HEK293 (cell line): ENCODE results near the gene SCN4B.

Experiments
- CTCF ChIA-PET: fragments of 350-600 bp; formaldehyde crosslinking; extraction: SDS; loops from one replicate; lab custom pipeline; 2021; ENCODE audit warnings: antibody characterized with exemption; lab: Yijun Ruan, JAX
- POLR2A ChIA-PET: fragments of 300-600 bp; formaldehyde crosslinking; extraction: SDS; loops from one replicate; lab custom pipeline; 2020; ENCODE audit warnings: antibody characterized with exemption, inconsistent platforms; lab: Yijun Ruan, JAX
- H3K27ac ChIP-seq: fragments of 200-500 bp; sonication (Bioruptor generic); 2 replicates; pipeline ENCODE4 v1.5.1; 2014; ENCODE audit warnings: low read depth, low read length, control low read depth, inconsistent platforms; ENCODE audit errors: extremely low read depth
- H3K36me3 ChIP-seq, 2 experiments: fragments of 200-500 bp in 1 of 2; sonication (Bioruptor generic) in 1 of 2; 1 replicate in 1 of 2; 2 replicates in 1 of 2; pipeline ENCODE4 v1.5.1; 2014 to 2017; ENCODE audit warnings: inconsistent platforms in 2 of 2, low read length in 2 of 2; ENCODE audit not compliant: control insufficient read depth in 2 of 2, insufficient read depth in 1 of 2
- H3K4me1 ChIP-seq: fragments of 200-500 bp; sonication (Bioruptor generic); 2 replicates; pipeline ENCODE4 v1.5.1; 2014; ENCODE audit warnings: mild to moderate bottlenecking, low read length, inconsistent platforms; ENCODE audit not compliant: control insufficient read depth, insufficient read depth
- H3K4me3 ChIP-seq: 2 replicates; pipeline ENCODE4 v1.5.1; 2011; ENCODE audit warnings: low read depth, mild to moderate bottlenecking, control low read depth, low read length, moderate library complexity
- H3K9me3 ChIP-seq: fragments of 200-500 bp; sonication (Bioruptor generic); 2 replicates; pipeline ENCODE4 v1.5.1; 2014; ENCODE audit warnings: low read depth, low read length, inconsistent platforms; ENCODE audit not compliant: control insufficient read depth, insufficient read depth
- HOXC10 ChIP-seq: sonication (generic); formaldehyde crosslinking; IDR thresholded peaks from 2 replicates; pipeline ENCODE4 v1.8.1; 2023; ENCODE audit warnings: mild to moderate bottlenecking, missing genetic modification reagents
- KLF9 ChIP-seq: fragments of 450-650 bp; formaldehyde crosslinking; IDR thresholded peaks from 2 replicates; pipeline ENCODE4 v1.5.1; 2016; ENCODE audit warnings: missing biosample characterization, missing genetic modification characterization, low read depth
- OVOL3 ChIP-seq: fragments of 450-650 bp; formaldehyde crosslinking; IDR thresholded peaks from 2 replicates; pipeline ENCODE4 v1.5.1; 2016; ENCODE audit warnings: missing biosample characterization, missing genetic modification characterization
- WT1 ChIP-seq: fragments of 450-650 bp; formaldehyde crosslinking; IDR thresholded peaks from 2 replicates; pipeline ENCODE4 v1.5.1; 2016; ENCODE audit warnings: missing biosample characterization, missing genetic modification characterization
- ZBTB17 ChIP-seq: fragments of 450-650 bp; formaldehyde crosslinking; IDR thresholded peaks from 2 replicates; pipeline ENCODE4 v1.5.1; 2016; ENCODE audit warnings: missing biosample characterization, missing genetic modification characterization
- ZBTB20 ChIP-seq: fragments of 450-650 bp; formaldehyde crosslinking; IDR thresholded peaks from 2 replicates; pipeline ENCODE4 v1.5.1; 2016; ENCODE audit warnings: missing biosample characterization, missing genetic modification characterization
- ZFHX2 ChIP-seq: fragments of 450-650 bp; formaldehyde crosslinking; conservative IDR thresholded peaks from 2 replicates; pipeline ENCODE4 v1.5.1; 2016; ENCODE audit warnings: missing biosample characterization, missing genetic modification characterization
- ZNF112 ChIP-seq: fragments of 450-650 bp; formaldehyde crosslinking; IDR thresholded peaks from 2 replicates; pipeline ENCODE4 v1.5.0; 2017; ENCODE audit warnings: missing biosample characterization, missing genetic modification characterization
- ZNF155 ChIP-seq: fragments of 450-650 bp; formaldehyde crosslinking; IDR thresholded peaks from 2 replicates; pipeline ENCODE4 v1.5.1; 2016; ENCODE audit warnings: missing biosample characterization, missing genetic modification characterization
- ZNF175 ChIP-seq: fragments of 450-650 bp; formaldehyde crosslinking; IDR thresholded peaks from 2 replicates; pipeline ENCODE4 v1.5.1; 2016; ENCODE audit warnings: missing biosample characterization, missing genetic modification characterization
- ZNF335 ChIP-seq: fragments of 450-650 bp; formaldehyde crosslinking; conservative IDR thresholded peaks from 2 replicates; pipeline ENCODE4 v1.5.1; 2016; ENCODE audit warnings: missing biosample characterization, missing genetic modification characterization
- ZNF341 ChIP-seq: fragments of 450-650 bp; formaldehyde crosslinking; IDR thresholded peaks from 2 replicates; pipeline ENCODE4; 2016; ENCODE audit warnings: low read depth, missing biosample characterization, missing genetic modification characterization
- ZNF423 ChIP-seq: fragments of 450-650 bp; formaldehyde crosslinking; IDR thresholded peaks from 2 replicates; pipeline ENCODE4 v1.5.1; 2016; ENCODE audit warnings: missing biosample characterization, missing genetic modification characterization
- ZNF530 ChIP-seq: fragments of 450-650 bp; formaldehyde crosslinking; IDR thresholded peaks from 2 replicates; pipeline ENCODE4 v1.5.1; 2016; ENCODE audit warnings: low read depth, missing biosample characterization, missing genetic modification characterization
- ZNF544 ChIP-seq: fragments of 450-650 bp; formaldehyde crosslinking; IDR thresholded peaks from 2 replicates; pipeline ENCODE4 v1.5.0; 2017; ENCODE audit warnings: missing biosample characterization, missing genetic modification characterization
- ZNF660 ChIP-seq: fragments of 450-650 bp; IDR thresholded peaks from 2 replicates; pipeline ENCODE4 v1.5.1; 2018; ENCODE audit warnings: missing biosample characterization, mild to moderate bottlenecking, missing genetic modification characterization
- ZNF707 ChIP-seq: fragments of 450-650 bp; formaldehyde crosslinking; IDR thresholded peaks from 2 replicates; pipeline ENCODE4 v1.5.1; 2016; ENCODE audit warnings: missing biosample characterization, missing genetic modification characterization
- ZSCAN23 ChIP-seq: fragments of 450-650 bp; formaldehyde crosslinking; IDR thresholded peaks from 2 replicates; pipeline ENCODE4 v1.5.1; 2016; ENCODE audit warnings: missing biosample characterization, missing genetic modification characterization
- TF ChIP-seq, protein P1 (sequence below): fragments of 450-650 bp; formaldehyde crosslinking; IDR thresholded peaks from 2 replicates; pipeline ENCODE4 v1.5.1; 2016; ENCODE audit warnings: missing biosample characterization, missing genetic modification characterization
- TF ChIP-seq, protein P2 (sequence below): fragments of 450-650 bp; formaldehyde crosslinking; IDR thresholded peaks from 2 replicates; pipeline ENCODE4 v1.5.1; 2016; ENCODE audit warnings: missing biosample characterization, missing genetic modification characterization
- TF ChIP-seq, protein P3 (sequence below): fragments of 450-650 bp; formaldehyde crosslinking; IDR thresholded peaks from 2 replicates; pipeline ENCODE4 v1.5.1; 2017; ENCODE audit warnings: missing biosample characterization, missing genetic modification characterization
- TF ChIP-seq, protein P4 (sequence below): fragments of 450-650 bp; formaldehyde crosslinking; IDR thresholded peaks from 2 replicates; pipeline ENCODE4 v1.5.1; 2016; ENCODE audit warnings: missing biosample characterization, missing genetic modification characterization
- TF ChIP-seq, protein P5 (sequence below): fragments of 450-650 bp; formaldehyde crosslinking; IDR thresholded peaks from 2 replicates; pipeline ENCODE4 v1.5.1; 2017; ENCODE audit warnings: missing biosample characterization, mild to moderate bottlenecking, missing genetic modification characterization, moderate library complexity
- TF ChIP-seq, protein P6 (sequence below): fragments of 450-650 bp; formaldehyde crosslinking; IDR thresholded peaks from 2 replicates; pipeline ENCODE4 v1.5.1; 2016; ENCODE audit warnings: missing biosample characterization, missing genetic modification characterization

The SCN4B gene

DNA sequence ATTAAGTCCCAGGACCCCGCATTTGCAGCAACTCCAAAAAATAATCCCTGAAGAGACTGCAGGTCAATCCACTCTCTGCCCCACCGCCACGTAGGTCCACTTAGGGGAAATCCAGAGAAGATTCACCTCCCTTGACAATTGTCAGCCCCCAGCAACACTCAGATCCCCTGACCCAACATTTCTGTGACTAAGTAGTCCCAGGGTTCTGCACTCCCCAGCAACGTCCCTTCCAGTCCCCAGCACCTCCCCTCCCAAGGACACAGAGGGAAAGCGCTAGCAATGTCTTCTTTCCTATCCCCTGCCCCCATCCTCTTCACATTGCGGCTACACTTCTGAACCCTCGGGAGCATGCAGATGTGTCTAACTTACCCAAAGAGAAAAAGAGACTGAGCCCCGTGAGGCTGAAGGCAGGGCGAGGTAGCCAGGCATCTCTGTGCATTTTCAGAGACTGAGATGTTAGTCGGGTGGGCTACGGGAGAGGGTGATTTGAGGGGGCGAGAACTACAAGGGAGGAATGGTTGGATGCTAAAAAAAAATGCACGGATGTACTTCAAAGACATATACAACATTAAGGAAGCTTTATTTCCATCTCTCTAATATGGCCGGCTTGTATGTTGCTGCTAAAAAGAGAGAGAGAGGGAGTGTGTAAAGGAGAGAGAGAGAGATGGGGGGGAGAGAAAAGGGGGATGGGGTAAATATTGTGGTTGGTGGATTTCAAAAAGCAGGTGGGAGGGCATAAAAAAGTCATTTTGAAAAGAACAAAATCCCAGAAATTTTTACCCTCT is 23.6 kb upstream of the SCN4B start, which contains the start of gene SCN2B (continued):
- TF ChIP-seq, protein P1, sequence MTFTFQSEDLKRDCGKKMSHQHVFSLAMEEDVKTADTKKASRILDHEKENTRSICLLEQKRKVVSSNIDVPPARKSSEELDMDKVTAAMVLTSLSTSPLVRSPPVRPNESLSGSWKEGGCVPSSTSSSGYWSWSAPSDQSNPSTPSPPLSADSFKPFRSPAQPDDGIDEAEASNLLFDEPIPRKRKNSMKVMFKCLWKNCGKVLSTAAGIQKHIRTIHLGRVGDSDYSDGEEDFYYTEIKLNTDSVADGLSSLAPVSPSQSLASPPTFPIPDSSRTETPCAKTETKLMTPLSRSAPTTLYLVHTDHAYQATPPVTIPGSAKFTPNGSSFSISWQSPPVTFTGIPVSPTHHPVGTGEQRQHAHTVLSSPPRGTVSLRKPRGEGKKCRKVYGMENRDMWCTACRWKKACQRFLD = no peak
- TF ChIP-seq ZNF423 (tag by site-specific recombination) (no peak), ZNF530 (tag by site-specific recombination) (no peak), ZNF544 (tag by site-specific recombination) (no peak), ZNF155 (tag by site-specific recombination) (no peak), ZNF707 (tag by site-specific recombination) (no peak), ZNF660 (tag by site-specific recombination) (no peak), ZNF341 (tag by site-specific recombination) (no peak), KLF9 (tag by site-specific recombination) (no peak), ZNF112 (no peak)
- TF ChIP-seq, protein P2, sequence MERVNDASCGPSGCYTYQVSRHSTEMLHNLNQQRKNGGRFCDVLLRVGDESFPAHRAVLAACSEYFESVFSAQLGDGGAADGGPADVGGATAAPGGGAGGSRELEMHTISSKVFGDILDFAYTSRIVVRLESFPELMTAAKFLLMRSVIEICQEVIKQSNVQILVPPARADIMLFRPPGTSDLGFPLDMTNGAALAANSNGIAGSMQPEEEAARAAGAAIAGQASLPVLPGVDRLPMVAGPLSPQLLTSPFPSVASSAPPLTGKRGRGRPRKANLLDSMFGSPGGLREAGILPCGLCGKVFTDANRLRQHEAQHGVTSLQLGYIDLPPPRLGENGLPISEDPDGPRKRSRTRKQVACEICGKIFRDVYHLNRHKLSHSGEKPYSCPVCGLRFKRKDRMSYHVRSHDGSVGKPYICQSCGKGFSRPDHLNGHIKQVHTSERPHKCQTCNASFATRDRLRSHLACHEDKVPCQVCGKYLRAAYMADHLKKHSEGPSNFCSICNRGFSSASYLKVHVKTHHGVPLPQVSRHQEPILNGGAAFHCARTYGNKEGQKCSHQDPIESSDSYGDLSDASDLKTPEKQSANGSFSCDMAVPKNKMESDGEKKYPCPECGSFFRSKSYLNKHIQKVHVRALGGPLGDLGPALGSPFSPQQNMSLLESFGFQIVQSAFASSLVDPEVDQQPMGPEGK (tag by site-specific recombination) = 0 out of 2 replicates have a peak, but pooled peaks have one; percentile 35
- TF ChIP-seq, protein P3, sequence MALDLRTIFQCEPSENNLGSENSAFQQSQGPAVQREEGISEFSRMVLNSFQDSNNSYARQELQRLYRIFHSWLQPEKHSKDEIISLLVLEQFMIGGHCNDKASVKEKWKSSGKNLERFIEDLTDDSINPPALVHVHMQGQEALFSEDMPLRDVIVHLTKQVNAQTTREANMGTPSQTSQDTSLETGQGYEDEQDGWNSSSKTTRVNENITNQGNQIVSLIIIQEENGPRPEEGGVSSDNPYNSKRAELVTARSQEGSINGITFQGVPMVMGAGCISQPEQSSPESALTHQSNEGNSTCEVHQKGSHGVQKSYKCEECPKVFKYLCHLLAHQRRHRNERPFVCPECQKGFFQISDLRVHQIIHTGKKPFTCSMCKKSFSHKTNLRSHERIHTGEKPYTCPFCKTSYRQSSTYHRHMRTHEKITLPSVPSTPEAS (tag by site-specific recombination) = no peak

DNA sequence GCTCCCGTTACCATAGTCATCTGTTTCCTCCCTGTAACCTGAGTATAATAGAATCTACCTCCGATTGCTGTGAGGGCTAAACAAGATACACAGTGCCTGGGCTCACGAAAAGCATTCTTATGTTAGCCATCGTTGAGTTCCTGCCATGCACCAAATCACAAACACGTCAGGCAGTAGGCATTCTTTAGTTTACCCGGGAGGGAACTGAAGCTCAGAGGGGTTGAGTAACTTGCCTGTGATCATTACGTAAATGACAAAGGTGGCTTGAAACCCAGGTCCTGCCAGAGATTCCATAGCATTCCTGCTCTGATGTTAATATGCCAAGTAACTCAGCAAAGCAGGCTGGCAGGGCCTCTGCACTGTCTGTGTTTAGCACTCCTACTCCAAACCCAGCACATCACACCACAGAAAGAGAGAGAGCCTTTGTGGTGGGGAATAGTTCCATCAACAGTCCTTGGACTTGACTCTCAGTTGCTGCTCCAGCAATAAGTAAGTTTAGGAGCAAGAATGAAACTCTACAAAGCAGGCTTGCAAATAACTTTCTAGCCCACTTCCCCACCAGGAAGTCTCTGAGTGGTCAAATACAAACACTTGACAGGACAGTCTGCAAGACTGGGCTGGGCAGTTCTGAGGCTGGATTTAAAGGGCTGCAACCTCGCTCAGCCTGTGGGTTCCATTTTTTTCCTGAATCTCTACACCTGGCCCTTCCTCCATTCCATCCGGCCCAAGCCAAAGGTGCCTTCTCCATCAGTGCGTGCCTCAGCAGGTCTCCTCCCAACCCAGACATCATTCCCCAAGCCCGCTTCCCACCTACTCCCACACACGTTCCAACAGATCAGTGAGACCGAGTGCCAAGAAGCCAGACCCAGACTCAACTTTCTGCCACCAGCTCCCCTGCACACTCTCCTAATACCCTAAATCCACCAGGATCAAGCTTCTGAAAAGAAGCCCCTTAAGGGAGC is 22.7 kb upstream of the SCN4B start:
- Histone ChIP-seq H3K27ac (no peak overlapping the region), H3K4me3 (no peak overlapping the region), H3K36me3 (no peaks in the 10 kb centered on the region), H3K9me3 (no peaks in the 10 kb centered on the region), H3K4me1 (no peaks in the 10 kb centered on the region)
- ChIA-PET POLR2A (no interaction called here), CTCF (interaction anchor here (0.7 to 7.5 kb wide), 7 partner anchors 8 to 1303 kb away, joined by 3 to 128 read pairs (median 3); no protein-coding TSS in a partner anchor)
- TF ChIP-seq ZNF175 (tag by site-specific recombination) = no peak
- TF ChIP-seq ZFHX2 = peak; percentile 51
- 0 out of 2 replicates have a peak, but pooled peaks have one; percentile 10 for TF ChIP-seq ZBTB17 (tag by site-specific recombination)
- TF ChIP-seq ZBTB20 (tag by site-specific recombination) = peak; percentile 89
- TF ChIP-seq OVOL3 (tag by site-specific recombination) = no peak
- TF ChIP-seq ZSCAN23 = no peak
- 0 out of 2 replicates have a peak, but pooled peaks have one; percentile 50 for TF ChIP-seq WT1 (tag by site-specific recombination)
- TF ChIP-seq, protein P4, sequence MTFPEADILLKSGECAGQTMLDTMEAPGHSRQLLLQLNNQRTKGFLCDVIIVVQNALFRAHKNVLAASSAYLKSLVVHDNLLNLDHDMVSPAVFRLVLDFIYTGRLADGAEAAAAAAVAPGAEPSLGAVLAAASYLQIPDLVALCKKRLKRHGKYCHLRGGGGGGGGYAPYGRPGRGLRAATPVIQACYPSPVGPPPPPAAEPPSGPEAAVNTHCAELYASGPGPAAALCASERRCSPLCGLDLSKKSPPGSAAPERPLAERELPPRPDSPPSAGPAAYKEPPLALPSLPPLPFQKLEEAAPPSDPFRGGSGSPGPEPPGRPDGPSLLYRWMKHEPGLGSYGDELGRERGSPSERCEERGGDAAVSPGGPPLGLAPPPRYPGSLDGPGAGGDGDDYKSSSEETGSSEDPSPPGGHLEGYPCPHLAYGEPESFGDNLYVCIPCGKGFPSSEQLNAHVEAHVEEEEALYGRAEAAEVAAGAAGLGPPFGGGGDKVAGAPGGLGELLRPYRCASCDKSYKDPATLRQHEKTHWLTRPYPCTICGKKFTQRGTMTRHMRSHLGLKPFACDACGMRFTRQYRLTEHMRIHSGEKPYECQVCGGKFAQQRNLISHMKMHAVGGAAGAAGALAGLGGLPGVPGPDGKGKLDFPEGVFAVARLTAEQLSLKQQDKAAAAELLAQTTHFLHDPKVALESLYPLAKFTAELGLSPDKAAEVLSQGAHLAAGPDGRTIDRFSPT (tag by site-specific recombination) = no peak
- TF ChIP-seq HOXC10 (CRISPR knock-in tag) = no peak
- TF ChIP-seq, protein P5, sequence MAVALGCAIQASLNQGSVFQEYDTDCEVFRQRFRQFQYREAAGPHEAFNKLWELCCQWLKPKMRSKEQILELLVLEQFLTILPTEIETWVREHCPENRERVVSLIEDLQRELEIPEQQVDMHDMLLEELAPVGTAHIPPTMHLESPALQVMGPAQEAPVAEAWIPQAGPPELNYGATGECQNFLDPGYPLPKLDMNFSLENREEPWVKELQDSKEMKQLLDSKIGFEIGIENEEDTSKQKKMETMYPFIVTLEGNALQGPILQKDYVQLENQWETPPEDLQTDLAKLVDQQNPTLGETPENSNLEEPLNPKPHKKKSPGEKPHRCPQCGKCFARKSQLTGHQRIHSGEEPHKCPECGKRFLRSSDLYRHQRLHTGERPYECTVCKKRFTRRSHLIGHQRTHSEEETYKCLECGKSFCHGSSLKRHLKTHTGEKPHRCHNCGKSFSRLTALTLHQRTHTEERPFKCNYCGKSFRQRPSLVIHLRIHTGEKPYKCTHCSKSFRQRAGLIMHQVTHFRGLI (tag by site-specific recombination) = no peak
- TF ChIP-seq, protein P6, sequence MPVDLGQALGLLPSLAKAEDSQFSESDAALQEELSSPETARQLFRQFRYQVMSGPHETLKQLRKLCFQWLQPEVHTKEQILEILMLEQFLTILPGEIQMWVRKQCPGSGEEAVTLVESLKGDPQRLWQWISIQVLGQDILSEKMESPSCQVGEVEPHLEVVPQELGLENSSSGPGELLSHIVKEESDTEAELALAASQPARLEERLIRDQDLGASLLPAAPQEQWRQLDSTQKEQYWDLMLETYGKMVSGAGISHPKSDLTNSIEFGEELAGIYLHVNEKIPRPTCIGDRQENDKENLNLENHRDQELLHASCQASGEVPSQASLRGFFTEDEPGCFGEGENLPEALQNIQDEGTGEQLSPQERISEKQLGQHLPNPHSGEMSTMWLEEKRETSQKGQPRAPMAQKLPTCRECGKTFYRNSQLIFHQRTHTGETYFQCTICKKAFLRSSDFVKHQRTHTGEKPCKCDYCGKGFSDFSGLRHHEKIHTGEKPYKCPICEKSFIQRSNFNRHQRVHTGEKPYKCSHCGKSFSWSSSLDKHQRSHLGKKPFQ = no peak
- TF ChIP-seq ZNF335 (tag by site-specific recombination) = peak; percentile 31; the same call in 1 of the 2 replicates
